Islet precursor cell (in vitro differentiated cells): Measurements from ENCODE around the gene NOS3.

Experiments used
- DNase-seq: peaks from one replicate; pipeline ENCODE4 v3.0.0-alpha.2; 2018

NOS3 gene

GRCh38 chr7:150952331-150953050 lies 38.3 kb upstream of the NOS3 start:
- no peak for DNase-seq

- no peak for DNase-seq
Observed at GRCh38 chr7:150953061-150953997, 37.5 kb upstream of the NOS3 start.

- no peak for DNase-seq
Observed at GRCh38 chr7:150954201-150954985, 36.4 kb upstream of the NOS3 start.

- no peak for DNase-seq
Observed at GRCh38 chr7:150954986-150955518, 35.8 kb upstream of the NOS3 start.

GRCh38 chr7:150955519-150956394 lies 35.1 kb upstream of the NOS3 start:
- DNase-seq: peak; percentile 87

GRCh38 chr7:150956395-150957132 lies 34.3 kb upstream of the NOS3 start:
- no peak for DNase-seq

- no peak for DNase-seq
Observed at GRCh38 chr7:150957133-150958020, 33.4 kb upstream of the NOS3 start.

- no peak for DNase-seq
Observed at GRCh38 chr7:150958062-150958552, 32.7 kb upstream of the NOS3 start.

- DNase-seq: no peak
Observed at GRCh38 chr7:150958597-150958996, 32.2 kb upstream of the NOS3 start.

GRCh38 chr7:150959081-150959480 lies 31.7 kb upstream of the NOS3 start:
- DNase-seq: no peak

GRCh38 chr7:150959739-150960734 lies 30.8 kb upstream of the NOS3 start:
- DNase-seq: no peak

- DNase-seq: peak; percentile 84
Observed at GRCh38 chr7:150961510-150962289, 29.1 kb upstream of the NOS3 start.

GRCh38 chr7:150962290-150962552 lies 28.6 kb upstream of the NOS3 start:
- no peak for DNase-seq

- DNase-seq: peak; percentile 89
Observed at GRCh38 chr7:150962553-150963399, 28.0 kb upstream of the NOS3 start.

GRCh38 chr7:150963707-150964559 lies 26.9 kb upstream of the NOS3 start:
- DNase-seq: no peak

- peak; percentile 84 for DNase-seq
Observed at GRCh38 chr7:150964593-150965111, 26.2 kb upstream of the NOS3 start.
